22Rv1 (cell line): ENCODE measurements around the gene LRP5.
"Not testable (repeated sequence)": the region's sequence is repeated elsewhere in the genome, so short reads cannot be mapped to it uniquely, and the experiment has no call there.

Source experiments
- H3K27ac ChIP-seq: fragments of 450-650 bp; 2 replicates; pipeline ENCODE4 v1.5.1; 2017
- CTCF ChIP-seq: fragments of 450-650 bp; IDR thresholded peaks from 2 replicates; pipeline ENCODE4 v1.5.1; 2017; ENCODE audit warnings: mild to moderate bottlenecking
- ZFX ChIP-seq: fragments of 450-650 bp; IDR thresholded peaks from 2 replicates; pipeline ENCODE4 v1.6.1; 2017; ENCODE audit warnings: antibody characterized with exemption, borderline replicate concordance

LRP5 gene

GRCh38 chr11:68431984-68432645 is 119.7 kb downstream of the LRP5 start:
- TF ChIP-seq CTCF: no peak
- no peak for TF ChIP-seq ZFX
- H3K27ac ChIP-seq: no peak overlapping the region

- H3K27ac ChIP-seq: no peak overlapping the region
- no peak for TF ChIP-seq ZFX
- TF ChIP-seq CTCF: no peak
These were observed 120.5 kb downstream of the LRP5 start for GRCh38 chr11:68432874-68433273.

- no peak for TF ChIP-seq CTCF
- no peak for TF ChIP-seq ZFX
- no peak overlapping the region for H3K27ac ChIP-seq
These were observed 121.2 kb downstream of the LRP5 start for GRCh38 chr11:68433541-68433940.

GRCh38 chr11:68434159-68434558 is 121.8 kb downstream of the LRP5 start:
- H3K27ac ChIP-seq: not testable (repeated sequence)

- H3K27ac ChIP-seq: no peak overlapping the region
- TF ChIP-seq ZFX (no peak), CTCF (no peak)
These were observed 123.9 kb downstream of the LRP5 start for GRCh38 chr11:68436162-68436888.

- H3K27ac ChIP-seq: no peak overlapping the region
- TF ChIP-seq CTCF (no peak), ZFX (no peak)
These were observed 124.9 kb downstream of the LRP5 start for GRCh38 chr11:68436985-68437926.

- TF ChIP-seq CTCF (no peak), ZFX (no peak)
- no peak overlapping the region for H3K27ac ChIP-seq
These were observed 125.7 kb downstream of the LRP5 start for GRCh38 chr11:68437927-68438657.
